HG03521 (cell line): ENCODE data around the gene RAB28.

Experiments
- ATAC-seq: cut with Tn5 transposase; IDR thresholded peaks from one replicate; pipeline ENCODE4 v1.9.1; 2021; ENCODE audit warnings: mild to moderate bottlenecking, moderate library complexity; ENCODE audit not compliant: unreplicated experiment

RAB28 gene

DNA sequence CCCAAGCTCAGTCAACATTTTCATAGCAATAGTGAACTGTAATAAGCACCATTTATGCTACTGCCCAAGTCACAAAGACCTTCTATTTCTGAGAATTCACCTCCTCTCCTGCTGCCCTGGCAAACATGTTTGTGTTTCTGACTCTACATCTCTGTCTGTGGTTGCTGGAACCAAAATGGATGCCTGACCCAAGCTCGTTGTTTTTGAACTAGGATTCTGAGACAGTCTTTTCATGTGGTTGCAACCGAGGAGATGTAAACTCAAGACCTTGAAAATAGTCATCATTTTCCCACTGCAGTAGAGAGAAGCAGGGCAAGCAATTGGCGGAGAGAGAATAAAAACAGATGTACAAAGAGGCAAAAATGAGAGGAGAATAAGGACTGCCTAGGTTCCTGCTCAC, 160.2 kb downstream of the RAB28 start:
- ATAC-seq, result no peak

DNA sequence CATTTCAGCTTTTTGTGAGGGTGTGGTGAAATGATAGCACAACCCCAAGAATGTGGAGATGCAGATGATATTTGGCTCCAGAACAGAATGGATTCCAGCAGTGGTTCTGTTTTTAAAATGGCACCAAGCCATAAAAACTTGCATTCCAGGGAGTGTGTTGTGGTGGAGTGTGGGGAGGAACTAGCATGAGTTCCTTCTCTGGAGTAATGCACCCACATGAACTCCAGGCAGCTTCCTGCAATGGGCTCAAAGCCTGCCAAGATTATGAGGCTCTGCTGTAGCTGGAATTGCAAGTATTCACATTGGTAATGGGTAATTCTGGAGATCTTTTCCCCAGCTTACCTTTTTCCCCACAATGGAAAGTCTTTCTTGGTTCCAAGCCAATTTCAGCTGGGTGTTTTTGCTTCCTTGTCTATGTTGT, 161.4 kb downstream of the RAB28 start:
- ATAC-seq, result no peak
